Activated T-cell treated with anti-CD3 and anti-CD28 coated beads, Interleukin-2, amount 50 U/mL, for 48 hours (primary cell): Measurements from ENCODE around the gene SP100.
"Not testable (repeated sequence)": the region's sequence is repeated elsewhere in the genome, so short reads cannot be mapped to it uniquely, and the experiment has no call there.

ENCODE experiments used
- DNase-seq, 2 experiments: peaks; one replicate each; pipeline ENCODE4 v3.0.0-alpha.2; 2020

Gene SP100

DNA sequence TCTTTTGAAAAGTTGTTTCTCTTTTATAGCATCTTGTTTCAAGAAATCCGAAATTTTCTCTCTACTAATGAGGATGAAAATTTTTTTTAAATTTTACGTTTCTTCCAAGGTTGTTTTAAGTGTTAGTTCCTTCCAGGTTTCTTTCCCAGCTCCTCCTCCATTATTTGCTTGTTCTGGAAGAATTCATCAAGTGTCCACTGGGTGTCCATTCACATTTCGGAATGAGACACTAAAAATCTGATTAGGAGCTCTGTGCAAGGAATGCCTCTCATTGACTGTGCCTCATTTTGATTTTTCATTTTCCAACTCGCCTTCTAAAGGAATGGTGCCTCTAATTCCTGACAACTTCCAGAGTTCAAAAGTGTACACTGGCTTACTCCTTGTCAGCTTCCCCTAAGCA lies 6.1 kb downstream of the SP100 start:
- DNase-seq, result no peak

GRCh38 chr2:230423851-230424458 lies 8.0 kb downstream of the SP100 start:
- DNase-seq, result no peak

GRCh38 chr2:230425377-230425776 lies 9.4 kb downstream of the SP100 start:
- DNase-seq, result no peak

DNA sequence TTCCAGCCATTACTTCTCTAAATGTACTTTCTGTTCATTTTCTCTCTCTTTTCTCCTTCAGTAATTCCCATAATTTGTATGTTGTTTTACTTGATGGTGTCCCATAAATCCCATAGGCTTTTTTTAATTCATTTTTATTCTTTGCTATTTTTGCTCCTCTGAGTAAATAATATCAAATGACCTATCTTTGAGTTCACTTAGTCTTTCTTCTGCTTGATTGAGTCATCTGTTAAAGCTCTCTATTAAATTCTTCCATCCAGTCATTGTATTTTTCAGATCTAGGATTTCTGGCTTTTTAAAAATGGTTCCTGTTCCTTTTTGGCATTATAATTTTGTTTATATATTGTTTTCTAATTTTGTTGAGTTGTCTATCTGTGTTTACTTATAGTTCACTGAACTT lies 13.5 kb downstream of the SP100 start:
- no peak for DNase-seq

DNA sequence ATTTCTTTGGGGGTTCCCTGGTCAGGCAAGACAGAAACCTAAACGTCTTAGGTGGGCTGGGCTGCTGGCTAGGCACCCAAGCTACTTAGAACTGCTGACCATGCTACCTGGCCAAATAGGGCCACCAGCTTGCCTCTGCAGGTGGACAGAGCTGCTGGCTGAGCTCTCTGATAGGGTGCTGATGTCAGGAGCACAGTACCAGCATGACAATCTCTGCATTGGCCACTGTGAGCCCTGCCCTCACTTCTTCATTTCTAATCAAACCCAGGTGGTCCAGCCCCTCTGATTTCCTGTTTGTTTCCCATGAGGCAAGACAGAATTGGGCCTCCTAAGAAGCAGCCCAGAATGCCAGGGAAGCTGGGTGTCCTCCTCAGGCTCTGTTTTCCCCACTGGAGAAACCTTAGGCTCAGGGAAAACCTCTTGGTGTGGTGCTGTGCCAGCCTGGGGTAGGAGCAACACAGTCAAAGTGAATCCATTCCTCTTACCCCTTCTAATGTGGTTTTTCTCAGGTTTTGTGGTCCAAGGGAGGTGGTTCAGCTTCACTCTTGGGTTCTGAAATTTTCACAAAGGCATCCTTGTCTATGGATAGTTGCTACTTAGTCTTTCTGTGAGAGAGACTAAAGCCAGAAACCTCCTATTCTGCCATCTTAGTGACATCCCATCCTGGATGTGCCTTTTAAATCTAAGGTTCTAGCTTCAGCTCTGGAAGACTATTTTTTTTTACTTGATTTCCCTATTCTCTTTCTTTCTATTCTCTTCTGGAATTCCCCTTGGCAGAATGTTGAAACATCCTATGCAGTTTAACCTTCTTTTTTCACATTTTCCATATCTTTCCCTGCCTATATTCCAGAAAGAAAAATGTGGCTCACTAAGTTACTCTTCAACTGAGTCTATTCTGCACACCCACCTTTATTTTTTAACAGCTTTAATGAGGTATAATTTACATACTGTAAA lies 15.2 kb downstream of the SP100 start:
- no peak for DNase-seq

- DNase-seq, result no peak
Measured at GRCh38 chr2:230434677-230435324, 18.8 kb downstream of the SP100 start.

DNA sequence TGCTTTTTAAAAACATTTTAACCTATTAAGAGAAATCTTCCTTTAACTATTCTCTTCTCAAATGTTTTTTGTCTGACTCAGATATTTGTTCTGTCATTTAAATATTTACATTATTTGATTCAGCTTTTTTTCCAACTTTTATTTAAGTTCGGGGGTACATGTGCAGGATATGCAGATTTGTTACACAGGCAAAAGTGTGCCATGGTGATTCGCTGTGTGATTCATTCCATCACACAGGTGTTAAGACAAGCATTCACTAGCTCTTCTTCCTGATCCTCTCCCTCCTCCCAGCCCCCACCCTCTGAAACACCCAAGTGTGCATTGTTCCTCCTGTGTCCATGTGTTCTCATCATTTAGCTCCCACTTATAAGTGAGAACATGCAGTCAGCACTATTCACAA lies 19.4 kb downstream of the SP100 start:
- no peak for DNase-seq

- DNase-seq, result not testable (repeated sequence)
Measured at GRCh38 chr2:230439121-230439520, 23.1 kb downstream of the SP100 start.

DNA sequence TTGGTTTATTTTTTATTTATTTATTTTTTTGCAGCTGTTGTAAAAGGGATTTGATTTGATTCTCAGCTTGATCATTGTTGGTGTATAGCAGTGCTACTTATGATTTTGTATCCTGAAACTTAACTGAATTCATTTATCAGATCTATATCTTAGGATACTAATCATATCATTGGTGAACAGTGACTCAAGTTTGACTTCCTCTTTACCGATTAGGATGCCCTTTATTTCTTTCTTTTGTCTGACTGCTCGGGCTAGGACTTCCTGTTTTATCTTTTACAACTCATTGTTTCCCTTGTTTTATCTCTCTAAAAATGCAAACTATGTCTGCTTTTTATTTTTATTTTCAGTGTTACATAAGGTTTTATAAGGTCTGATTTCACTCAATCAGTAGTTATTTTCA lies 23.6 kb downstream of the SP100 start:
- no peak for DNase-seq

DNA sequence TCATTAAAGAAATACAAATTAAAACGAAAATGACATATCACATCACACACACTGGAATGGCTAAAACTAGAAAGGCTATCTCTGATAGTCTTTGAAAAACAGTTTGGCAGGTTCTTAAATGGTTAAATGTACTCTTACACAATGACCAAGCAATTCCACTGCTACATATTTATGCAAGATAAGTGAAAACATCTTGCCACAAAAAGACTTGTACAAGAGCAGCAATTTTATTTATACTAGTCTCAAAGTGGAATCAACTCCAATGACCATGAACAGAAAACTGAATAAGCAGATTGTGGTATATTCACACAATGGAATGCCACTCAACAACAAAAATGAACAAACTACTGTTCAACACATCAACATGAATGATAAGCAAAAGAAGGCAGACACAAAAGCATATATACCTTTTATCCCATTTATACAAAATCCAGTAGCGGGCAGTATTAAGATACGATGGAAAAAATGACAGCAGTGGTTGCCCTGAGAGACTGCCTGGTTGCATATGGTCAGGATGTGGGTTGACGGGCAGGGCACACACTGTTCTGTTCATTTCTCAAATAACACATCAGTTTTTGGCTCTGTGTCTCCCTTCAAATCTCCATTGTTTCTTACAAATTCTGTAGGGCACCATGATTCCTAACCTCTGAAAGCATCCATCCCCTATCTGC lies 25.4 kb downstream of the SP100 start:
- DNase-seq, result peak in 1 of 2 experiments; percentile 51

GRCh38 chr2:230443541-230443940 lies 27.5 kb downstream of the SP100 start:
- DNase-seq, result no peak

DNA sequence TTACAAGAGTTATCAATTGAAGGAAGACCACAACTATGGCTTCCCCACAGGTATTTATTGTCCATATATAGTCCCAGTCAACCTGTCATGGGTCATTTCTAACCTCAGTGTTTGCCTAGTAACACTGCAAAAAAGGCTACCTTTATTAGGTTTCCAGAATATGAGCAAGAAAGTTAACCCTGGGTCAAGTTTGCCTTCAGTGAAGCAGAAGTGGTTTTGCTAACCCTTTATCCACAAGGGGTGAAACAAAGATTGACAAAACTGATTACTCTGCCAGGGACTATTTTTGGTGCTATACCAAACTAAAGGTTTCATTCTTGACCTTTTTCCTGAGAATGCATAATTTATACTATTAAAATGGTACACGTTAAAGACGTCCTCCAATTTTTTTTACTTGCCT lies 28.8 kb downstream of the SP100 start:
- no peak for DNase-seq

GRCh38 chr2:230447036-230447435 lies 31.0 kb downstream of the SP100 start:
- no peak for DNase-seq

DNA sequence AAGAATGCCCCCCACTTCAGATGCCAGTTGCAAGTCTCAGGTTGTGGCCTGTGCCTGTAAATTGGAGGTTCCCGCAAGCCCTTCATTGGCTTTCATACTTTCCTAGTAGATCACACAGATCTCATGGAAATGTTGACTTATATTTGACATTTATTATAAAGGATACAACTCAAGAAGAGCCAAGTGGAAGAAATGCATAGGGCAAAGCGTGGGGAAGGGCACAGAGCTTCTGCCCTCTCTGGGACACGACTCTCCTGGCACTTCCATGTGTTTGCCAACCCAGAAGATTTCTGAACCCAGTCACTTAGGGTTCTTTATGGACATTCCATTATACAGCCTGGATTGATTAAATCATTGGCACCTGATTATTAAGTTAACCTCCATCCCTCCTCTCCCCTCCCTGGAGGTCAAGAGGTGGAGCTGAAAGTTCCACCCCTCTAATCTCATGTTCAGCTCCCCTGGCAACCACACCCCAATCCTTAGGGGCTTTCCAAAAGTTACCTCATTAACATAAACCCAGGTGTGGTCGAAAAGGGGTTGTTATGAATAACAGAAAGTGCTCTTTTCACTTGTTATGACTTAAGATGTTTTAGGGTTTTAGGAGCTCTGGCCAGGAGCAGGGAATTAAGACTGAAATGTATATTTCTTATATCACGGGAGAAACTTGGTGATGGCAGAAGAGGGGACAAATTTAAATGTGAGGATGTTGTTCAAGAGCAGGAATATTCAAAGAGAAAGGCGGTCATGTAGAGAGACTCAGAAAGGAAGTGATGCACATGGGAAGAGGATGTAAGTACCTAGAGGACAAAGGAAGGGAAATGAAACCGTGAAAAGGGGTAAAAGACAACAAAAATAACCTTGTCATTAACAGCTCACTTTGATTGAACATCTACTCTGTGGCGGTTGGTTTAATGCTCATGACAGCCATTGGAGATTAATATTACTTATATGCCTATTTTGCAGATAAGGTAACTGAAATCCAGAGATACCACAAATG lies 31.8 kb downstream of the SP100 start:
- DNase-seq, result peak in 1 of 2 experiments; percentile 44

DNA sequence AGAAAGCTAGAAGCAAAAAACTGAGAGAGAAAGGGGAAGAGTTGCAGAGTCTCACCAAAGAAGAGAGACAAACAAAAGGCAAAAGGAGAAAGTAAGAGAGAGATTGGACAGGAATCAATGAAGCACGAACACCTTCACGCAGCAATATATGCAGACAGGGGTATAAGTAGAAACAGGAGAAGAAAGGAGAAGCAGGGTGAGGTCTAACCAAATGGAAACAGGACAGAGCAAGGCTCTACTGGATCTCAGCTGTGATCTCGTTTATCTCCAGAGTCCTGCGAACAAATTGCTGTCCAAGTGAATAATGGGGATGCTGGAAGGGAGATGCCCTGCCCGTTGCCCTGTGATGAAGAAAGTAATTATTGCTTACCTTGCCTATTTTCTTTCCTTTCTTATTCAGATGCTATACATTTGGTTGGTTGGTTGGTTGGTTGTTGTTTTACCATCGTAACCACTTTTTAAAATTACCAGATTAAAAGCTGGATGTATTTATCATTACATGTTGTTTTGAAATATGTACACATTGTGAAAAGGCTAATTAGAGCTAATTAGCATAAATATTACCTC lies 34.0 kb downstream of the SP100 start:
- no peak for DNase-seq

GRCh38 chr2:230453006-230453405 lies 37.0 kb downstream of the SP100 start:
- DNase-seq, result no peak

GRCh38 chr2:230455005-230455684 lies 39.1 kb downstream of the SP100 start:
- DNase-seq, result no peak

GRCh38 chr2:230457073-230457768 lies 41.2 kb downstream of the SP100 start:
- DNase-seq, result no peak

DNA sequence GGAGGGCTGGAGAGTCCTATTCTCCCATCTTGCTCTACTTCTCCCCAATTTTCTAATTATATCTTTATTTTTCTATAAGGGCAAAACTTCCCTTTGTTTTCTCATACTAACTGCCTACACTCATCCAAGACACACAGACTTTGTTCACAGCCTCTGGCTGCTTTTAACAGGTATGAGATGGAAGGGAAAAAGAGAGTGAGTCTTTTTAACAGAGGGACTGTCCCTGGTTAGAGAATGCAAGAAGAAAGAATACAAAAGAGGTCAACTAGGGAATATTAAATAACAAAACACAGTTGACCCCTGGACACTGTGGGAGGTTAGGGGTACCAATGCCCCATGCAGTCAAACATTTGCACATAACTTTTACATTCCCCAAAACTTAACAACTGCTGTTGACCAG lies 41.8 kb downstream of the SP100 start:
- DNase-seq, result no peak

DNA sequence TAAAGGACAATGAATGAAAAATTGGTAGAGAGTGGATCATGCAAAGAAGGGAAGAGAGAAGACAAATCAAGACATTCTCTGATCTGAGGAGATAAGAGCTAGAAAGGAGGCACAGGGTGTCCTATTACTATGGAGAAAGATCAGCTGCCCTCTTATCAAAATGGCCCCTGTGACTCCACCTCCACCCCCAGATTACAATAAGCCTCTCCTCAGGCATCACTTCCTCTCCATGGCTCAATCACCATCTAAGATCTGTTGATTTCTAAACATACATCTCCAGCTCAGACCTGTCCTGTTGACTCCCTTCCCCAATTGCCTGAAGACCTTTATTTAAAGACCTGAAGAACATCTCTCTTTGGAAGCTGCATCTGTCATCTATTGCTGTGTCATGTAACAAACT lies 43.2 kb downstream of the SP100 start:
- no peak for DNase-seq
